ENCODE measurements around the gene ZNF521. TPM values are rescaled to one million over a fixed set of nuclear protein-coding genes. Genes with fewer than 3 reads are reported as not detected.

The ZNF521 gene
- total and polyA plus RNA-seq, 9 donors, result 24.3 to 51.3 (median 44.1) TPM

- Histone ChIP-seq H3K27me3 (no peaks in the 10 kb centered on the region), H3K27ac (no peak overlapping the region), H3K4me3 (no peak overlapping the region), H3K4me1 (ENCODE audit: insufficient read depth) (no peaks in the 10 kb centered on the region), H3K36me3 (no peaks in the 10 kb centered on the region), H3K9me3 (no peaks in the 10 kb centered on the region)
- TF ChIP-seq EP300 (IDR thresholded peaks at IDR 0.05), result no peak
- TF ChIP-seq POLR2A (IDR thresholded peaks at IDR 0.05), result no peak
- TF ChIP-seq CTCF (IDR thresholded peaks at IDR 0.05), result no peak
- WGBS, 3 donors, result 90 to 91% (median 90%) methylated on average over 6 of the region's 6 CpGs
- no peak for DNase-seq
- intact Hi-C loops (cut with DNase I), result no loop called here
Observed at GRCh38 chr18:25050605-25051004, 301.4 kb downstream of the ZNF521 start.

- no peak for DNase-seq
- 60 to 68% (median 62%) methylated on average over 9 of the region's 9 CpGs for WGBS, 3 donors
Observed at GRCh38 chr18:25047983-25048382, 304.0 kb downstream of the ZNF521 start.

GRCh38 chr18:25047421-25047820 lies 304.5 kb downstream of the ZNF521 start:
- H3K27ac ChIP-seq, result no peak overlapping the region
- H3K36me3 ChIP-seq, result no peaks in the 10 kb centered on the region
- TF ChIP-seq EP300 (IDR thresholded peaks at IDR 0.05) (no peak), POLR2A (IDR thresholded peaks at IDR 0.05) (no peak), CTCF (IDR thresholded peaks at IDR 0.05) (no peak)
- no peaks in the 10 kb centered on the region for H3K9me3 ChIP-seq
- 90 to 100% (median 96%) methylated on average over 3 of the region's 3 CpGs for WGBS, 3 donors
- no peaks in the 10 kb centered on the region for H3K27me3 ChIP-seq
- DNase-seq, result no peak
- no peaks in the 10 kb centered on the region for H3K4me1 ChIP-seq (ENCODE audit: insufficient read depth)
- intact Hi-C loops (cut with DNase I), result no loop called here
- H3K4me3 ChIP-seq, result no peak overlapping the region

More at GRCh38 chr18:25047983-25048382, 304.0 kb downstream of the ZNF521 start:
- intact Hi-C loops (cut with DNase I), result no loop called here
- Histone ChIP-seq H3K4me1 (ENCODE audit: insufficient read depth) (no peaks in the 10 kb centered on the region), H3K9me3 (no peaks in the 10 kb centered on the region), H3K27me3 (no peaks in the 10 kb centered on the region), H3K4me3 (no peak overlapping the region), H3K27ac (no peak overlapping the region), H3K36me3 (no peaks in the 10 kb centered on the region)
- no peak for TF ChIP-seq EP300 (IDR thresholded peaks at IDR 0.05)
- no peak for TF ChIP-seq CTCF (IDR thresholded peaks at IDR 0.05)
- TF ChIP-seq POLR2A (IDR thresholded peaks at IDR 0.05), result no peak

- Histone ChIP-seq H3K9me3 (no peaks in the 10 kb centered on the region), H3K4me3 (no peak overlapping the region), H3K27me3 (no peaks in the 10 kb centered on the region), H3K27ac (no peak overlapping the region), H3K36me3 (no peaks in the 10 kb centered on the region), H3K4me1 (ENCODE audit: insufficient read depth) (no peaks in the 10 kb centered on the region)
- intact Hi-C loops (cut with DNase I), result no loop called here
- TF ChIP-seq CTCF (IDR thresholded peaks at IDR 0.05) (no peak), EP300 (IDR thresholded peaks at IDR 0.05) (no peak)
- no peak for DNase-seq
- 46 to 65% (median 65%) methylated on average over 2 of the region's 2 CpGs for WGBS, 3 donors
Observed at GRCh38 chr18:25044694-25045093, 307.3 kb downstream of the ZNF521 start.

GRCh38 chr18:25043104-25043503 lies 308.9 kb downstream of the ZNF521 start:
- no peaks in the 10 kb centered on the region for H3K27me3 ChIP-seq
- 82 to 86% (median 84%) methylated on average over 4 of the region's 4 CpGs for WGBS, 3 donors
- H3K9me3 ChIP-seq, result no peaks in the 10 kb centered on the region
- no peak overlapping the region for H3K27ac ChIP-seq
- no peak for TF ChIP-seq POLR2A (IDR thresholded peaks at IDR 0.05)
- TF ChIP-seq CTCF (IDR thresholded peaks at IDR 0.05), result no peak
- no peak for TF ChIP-seq EP300 (IDR thresholded peaks at IDR 0.05)
- intact Hi-C loops (cut with DNase I), result no loop called here
- H3K36me3 ChIP-seq, result no peaks in the 10 kb centered on the region
- no peaks in the 10 kb centered on the region for H3K4me1 ChIP-seq (ENCODE audit: insufficient read depth)
- H3K4me3 ChIP-seq, result no peak overlapping the region
- no peak for DNase-seq
